Stimulated activated CD8-positive, alpha-beta memory T cell treated with anti-CD3 and anti-CD28 coated beads, Interleukin-4, amount 100 ng/mL, for 4 hours (primary cell): ENCODE results near the gene RAE1.
A peak's percentile ranks its signal among the peaks of the same experiment; 100 is the strongest.

ENCODE experiments used
- DNase-seq, 2 donors: peaks; one replicate each; pipeline ENCODE4 v3.0.0-alpha.2; 2020; ENCODE audit warnings: low read depth in 2 of 2, low spot score in 1 of 2

Gene RAE1

GRCh38 chr20:57371363-57371762 lies 20.3 kb downstream of the RAE1 start:
- DNase-seq = no peak

- no peak for DNase-seq
These were observed 21.1 kb downstream of the RAE1 start for GRCh38 chr20:57372157-57372556.

GRCh38 chr20:57372581-57373350 lies 21.7 kb downstream of the RAE1 start:
- DNase-seq = no peak

GRCh38 chr20:57374343-57374930 lies 23.4 kb downstream of the RAE1 start:
- DNase-seq = no peak

- DNase-seq = no peak
These were observed 24.0 kb downstream of the RAE1 start for GRCh38 chr20:57374931-57375651.

GRCh38 chr20:57375652-57376230 lies 24.7 kb downstream of the RAE1 start:
- no peak for DNase-seq

- DNase-seq = no peak
These were observed 26.3 kb downstream of the RAE1 start for GRCh38 chr20:57377350-57377749.

GRCh38 chr20:57378107-57378506 lies 27.1 kb downstream of the RAE1 start:
- no peak for DNase-seq

GRCh38 chr20:57378646-57379262 lies 27.7 kb downstream of the RAE1 start:
- DNase-seq = no peak

GRCh38 chr20:57379263-57379647 lies 28.2 kb downstream of the RAE1 start:
- no peak for DNase-seq

GRCh38 chr20:57380081-57380750 lies 29.2 kb downstream of the RAE1 start:
- DNase-seq = no peak

- peak; percentile 64 to 86 for DNase-seq
These were observed 30.8 kb downstream of the RAE1 start for GRCh38 chr20:57381596-57382503.

GRCh38 chr20:57382516-57382915 lies 31.5 kb downstream of the RAE1 start:
- DNase-seq = no peak

GRCh38 chr20:57383447-57384347 lies 32.6 kb downstream of the RAE1 start:
- no peak for DNase-seq

GRCh38 chr20:57384486-57384885 lies 33.4 kb downstream of the RAE1 start:
- no peak for DNase-seq

GRCh38 chr20:57384953-57385761 lies 34.1 kb downstream of the RAE1 start:
- no peak for DNase-seq

- no peak for DNase-seq
These were observed 34.9 kb downstream of the RAE1 start for GRCh38 chr20:57385940-57386339.

- no peak for DNase-seq
These were observed 35.7 kb downstream of the RAE1 start for GRCh38 chr20:57386762-57387161.
